Brain microvascular endothelial cell (primary cell): ENCODE measurements around the gene VAV2.

Source experiments
- DNase-seq: peaks from one replicate; pipeline ENCODE4 v3.0.0-alpha.2; 2020
- H3K27ac ChIP-seq: fragments of 250-450 bp; sonication (Bioruptor Pico); 2 replicates; pipeline ENCODE4 v1.5.1; 2020; ENCODE audit warnings: mild to moderate bottlenecking, moderate library complexity
- H3K27me3 ChIP-seq: fragments of 250-450 bp; sonication (Bioruptor Pico); replicated peaks from 2 replicates; pipeline ENCODE4 v1.5.1; 2020; ENCODE audit warnings: mild to moderate bottlenecking
- H3K36me3 ChIP-seq: fragments of 250-450 bp; sonication (Bioruptor Pico); replicated peaks from 2 replicates; pipeline ENCODE4 v1.5.1; 2020; ENCODE audit warnings: mild to moderate bottlenecking
- H3K4me3 ChIP-seq: 2 replicates; pipeline ENCODE4 v1.5.1; 2011; ENCODE audit warnings: low read depth, mild to moderate bottlenecking, control low read depth, low read length, moderate library complexity
- in situ Hi-C: cut with HindIII; loops from 2 replicates; pipeline ENCODE4 v1.10.0; 2017; ENCODE audit warnings: low sequenced_read_pairs, low pct_ligation_motif_present
- TF ChIP-seq, protein P1 (sequence below): IDR thresholded peaks from 2 replicates; pipeline ENCODE4 v1.5.1; 2011; ENCODE audit warnings: low read depth, mild to moderate bottlenecking, moderate library complexity, low read length, control low read depth, inconsistent platforms; ENCODE audit errors: missing control alignments

Gene VAV2

GRCh38 chr9:133948131-133948530, 44.0 kb downstream of the VAV2 start:
- Histone ChIP-seq H3K27me3 (no peaks in the 10 kb centered on the region), H3K27ac (no peak overlapping the region), H3K4me3 (no peak overlapping the region), H3K36me3 (no peaks in the 10 kb centered on the region)
- TF ChIP-seq, protein P1, sequence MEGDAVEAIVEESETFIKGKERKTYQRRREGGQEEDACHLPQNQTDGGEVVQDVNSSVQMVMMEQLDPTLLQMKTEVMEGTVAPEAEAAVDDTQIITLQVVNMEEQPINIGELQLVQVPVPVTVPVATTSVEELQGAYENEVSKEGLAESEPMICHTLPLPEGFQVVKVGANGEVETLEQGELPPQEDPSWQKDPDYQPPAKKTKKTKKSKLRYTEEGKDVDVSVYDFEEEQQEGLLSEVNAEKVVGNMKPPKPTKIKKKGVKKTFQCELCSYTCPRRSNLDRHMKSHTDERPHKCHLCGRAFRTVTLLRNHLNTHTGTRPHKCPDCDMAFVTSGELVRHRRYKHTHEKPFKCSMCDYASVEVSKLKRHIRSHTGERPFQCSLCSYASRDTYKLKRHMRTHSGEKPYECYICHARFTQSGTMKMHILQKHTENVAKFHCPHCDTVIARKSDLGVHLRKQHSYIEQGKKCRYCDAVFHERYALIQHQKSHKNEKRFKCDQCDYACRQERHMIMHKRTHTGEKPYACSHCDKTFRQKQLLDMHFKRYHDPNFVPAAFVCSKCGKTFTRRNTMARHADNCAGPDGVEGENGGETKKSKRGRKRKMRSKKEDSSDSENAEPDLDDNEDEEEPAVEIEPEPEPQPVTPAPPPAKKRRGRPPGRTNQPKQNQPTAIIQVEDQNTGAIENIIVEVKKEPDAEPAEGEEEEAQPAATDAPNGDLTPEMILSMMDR, result no peak
- in situ Hi-C loops, result no loop called here
- no peak for DNase-seq

- Histone ChIP-seq H3K27ac (no peak overlapping the region), H3K36me3 (no peaks in the 10 kb centered on the region), H3K27me3 (no peaks in the 10 kb centered on the region), H3K4me3 (no peak overlapping the region)
- in situ Hi-C loops, result no loop called here
- TF ChIP-seq, protein P1, result no peak
- no peak for DNase-seq
These were observed 45.2 kb downstream of the VAV2 start for GRCh38 chr9:133946840-133947486.

DNA sequence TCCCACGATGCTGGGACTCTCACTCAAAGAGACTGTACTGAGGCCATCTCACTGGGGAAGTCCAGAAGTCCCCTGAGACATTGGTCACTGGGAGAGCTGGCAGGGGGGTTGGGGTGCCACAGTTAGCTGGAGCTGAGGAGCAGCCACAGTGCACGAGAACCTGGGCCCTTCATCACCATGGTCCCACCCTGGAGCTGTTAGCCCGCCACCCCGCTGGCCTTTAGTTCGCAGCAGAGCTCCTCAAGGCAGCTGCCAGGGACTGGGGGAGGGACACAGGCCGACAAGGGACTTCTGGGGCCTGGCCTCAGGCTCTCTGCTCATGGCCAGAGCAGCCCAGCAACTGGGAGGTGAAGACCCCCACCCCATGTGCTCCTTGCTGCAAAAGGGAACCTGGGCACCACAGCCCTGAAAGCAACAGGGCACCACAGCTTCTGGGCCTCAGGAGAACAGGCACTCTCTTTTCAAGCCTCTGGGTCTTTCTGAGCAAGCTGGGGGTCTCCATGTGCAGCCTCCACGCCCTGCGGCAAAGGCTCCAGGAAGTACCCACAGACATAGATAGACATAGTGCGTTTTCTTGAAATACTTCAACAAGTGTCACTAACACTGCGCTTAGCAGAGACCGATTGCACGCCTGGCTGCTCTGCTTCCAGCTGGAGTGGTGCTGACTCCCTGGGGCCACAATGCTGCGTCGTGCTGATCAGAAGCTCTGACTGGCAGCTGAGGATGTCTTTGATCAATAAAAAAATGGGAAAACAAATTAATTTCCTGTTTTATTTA, 46.0 kb downstream of the VAV2 start:
- DNase-seq, result no peak
- no peaks in the 10 kb centered on the region for H3K36me3 ChIP-seq
- TF ChIP-seq, protein P1, result no peak
- in situ Hi-C loops, result no loop called here
- no peak overlapping the region for H3K4me3 ChIP-seq
- no peaks in the 10 kb centered on the region for H3K27me3 ChIP-seq
- no peak overlapping the region for H3K27ac ChIP-seq

GRCh38 chr9:133945314-133945975, 46.7 kb downstream of the VAV2 start:
- no peak overlapping the region for H3K4me3 ChIP-seq
- H3K27me3 ChIP-seq, result no peaks in the 10 kb centered on the region
- DNase-seq, result no peak
- no peak overlapping the region for H3K27ac ChIP-seq
- in situ Hi-C loops, result no loop called here
- no peaks in the 10 kb centered on the region for H3K36me3 ChIP-seq
- TF ChIP-seq, protein P1, result no peak

DNA sequence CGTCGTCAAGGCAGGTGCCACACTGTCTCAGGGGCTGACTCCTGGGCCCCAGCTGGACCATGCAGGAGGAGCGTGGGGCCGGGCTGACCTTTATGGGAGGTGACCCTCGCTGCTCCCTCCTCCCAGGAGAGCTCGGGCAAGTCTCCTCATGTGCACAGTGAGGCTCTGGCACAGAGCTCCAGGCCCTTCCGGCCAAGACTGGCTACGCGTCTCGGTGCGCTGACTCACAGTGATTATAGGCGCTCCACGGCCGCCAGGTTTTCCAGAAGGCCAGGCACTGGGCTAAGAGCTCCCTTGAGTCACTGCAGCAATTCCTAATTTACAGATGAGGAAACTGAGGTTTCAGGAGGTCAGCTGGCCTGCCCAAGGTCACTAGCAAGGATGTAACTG, 47.4 kb downstream of the VAV2 start:
- in situ Hi-C loops, result no loop called here
- TF ChIP-seq, protein P1, result no peak
- DNase-seq, result peak; percentile 53
- Histone ChIP-seq H3K27ac (no peak overlapping the region), H3K36me3 (no peaks in the 10 kb centered on the region), H3K27me3 (no peaks in the 10 kb centered on the region), H3K4me3 (no peak overlapping the region)
